HEK293 (cell line): ENCODE data around the gene MFAP3.

Experiments
- CTCF ChIP-seq: fragments of 450-650 bp; formaldehyde crosslinking; IDR thresholded peaks from 2 replicates; pipeline ENCODE4 v1.5.1; 2016; ENCODE audit warnings: missing biosample characterization, missing genetic modification characterization
- IKZF3 ChIP-seq: fragments of 450-650 bp; IDR thresholded peaks from 2 replicates; pipeline ENCODE4 v1.5.0; 2018; ENCODE audit warnings: missing biosample characterization, mild to moderate bottlenecking, missing genetic modification characterization, moderate library complexity
- PBX3 ChIP-seq: sonication (generic); formaldehyde crosslinking; IDR thresholded peaks from 2 replicates; pipeline ENCODE4 v1.8.1; 2022; ENCODE audit warnings: mild to moderate bottlenecking, moderate library complexity, missing genetic modification reagents
- REST ChIP-seq: fragments of 450-650 bp; formaldehyde crosslinking; IDR thresholded peaks from 2 replicates; pipeline ENCODE4 v1.5.1; 2016; ENCODE audit warnings: missing biosample characterization, missing genetic modification characterization
- SP2 ChIP-seq: fragments of 450-650 bp; formaldehyde crosslinking; IDR thresholded peaks from 2 replicates; pipeline ENCODE4 v1.5.1; 2016; ENCODE audit warnings: missing biosample characterization, missing genetic modification characterization
- TCF7L2 ChIP-seq: IDR thresholded peaks from 2 replicates; pipeline ENCODE4 v1.6.1; 2011; ENCODE audit warnings: low read depth, mild to moderate bottlenecking, inconsistent platforms, low read length, moderate library complexity, borderline replicate concordance
- ZNF10 ChIP-seq: fragments of 450-650 bp; formaldehyde crosslinking; IDR thresholded peaks from 2 replicates; pipeline ENCODE4 v1.5.1; 2017; ENCODE audit warnings: missing biosample characterization, missing genetic modification characterization
- ZNF660 ChIP-seq: fragments of 450-650 bp; IDR thresholded peaks from 2 replicates; pipeline ENCODE4 v1.5.1; 2018; ENCODE audit warnings: missing biosample characterization, mild to moderate bottlenecking, missing genetic modification characterization
- TF ChIP-seq, protein P1 (sequence below): fragments of 450-650 bp; formaldehyde crosslinking; IDR thresholded peaks from 2 replicates; pipeline ENCODE4 v1.5.1; 2017; ENCODE audit warnings: missing biosample characterization, missing genetic modification characterization
- TF ChIP-seq, protein P2 (sequence below): fragments of 450-650 bp; formaldehyde crosslinking; IDR thresholded peaks from 2 replicates; pipeline ENCODE4 v1.5.1; 2016; ENCODE audit warnings: missing biosample characterization, missing genetic modification characterization, low read depth

DNA sequence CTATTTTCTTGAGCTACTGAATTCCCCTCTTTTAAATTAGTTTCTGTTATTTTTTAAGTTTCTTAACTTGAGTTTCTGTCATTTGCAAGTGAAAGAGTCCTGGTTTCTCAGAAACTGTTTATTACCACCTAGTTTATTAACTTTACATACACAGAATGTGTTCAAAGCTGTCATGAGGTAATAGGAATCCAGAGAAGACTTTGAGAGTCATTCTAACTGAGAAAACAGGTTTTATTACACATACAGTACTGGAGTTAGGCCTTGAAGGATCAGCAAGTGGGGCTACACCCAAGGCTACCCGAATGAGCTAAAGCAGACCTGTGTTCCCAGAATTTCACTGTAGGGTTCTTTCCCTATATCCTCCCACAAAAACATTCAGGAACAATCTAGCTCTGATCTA is 33.1 kb upstream of the MFAP3 start:
- no peak for TF ChIP-seq CTCF
- no peak for TF ChIP-seq TCF7L2
- no peak for TF ChIP-seq ZNF10
- no peak for TF ChIP-seq ZNF660 (tag by site-specific recombination)
- no peak for TF ChIP-seq REST (tag by site-specific recombination)
- no peak for TF ChIP-seq SP2 (tag by site-specific recombination)
- TF ChIP-seq, protein P1, sequence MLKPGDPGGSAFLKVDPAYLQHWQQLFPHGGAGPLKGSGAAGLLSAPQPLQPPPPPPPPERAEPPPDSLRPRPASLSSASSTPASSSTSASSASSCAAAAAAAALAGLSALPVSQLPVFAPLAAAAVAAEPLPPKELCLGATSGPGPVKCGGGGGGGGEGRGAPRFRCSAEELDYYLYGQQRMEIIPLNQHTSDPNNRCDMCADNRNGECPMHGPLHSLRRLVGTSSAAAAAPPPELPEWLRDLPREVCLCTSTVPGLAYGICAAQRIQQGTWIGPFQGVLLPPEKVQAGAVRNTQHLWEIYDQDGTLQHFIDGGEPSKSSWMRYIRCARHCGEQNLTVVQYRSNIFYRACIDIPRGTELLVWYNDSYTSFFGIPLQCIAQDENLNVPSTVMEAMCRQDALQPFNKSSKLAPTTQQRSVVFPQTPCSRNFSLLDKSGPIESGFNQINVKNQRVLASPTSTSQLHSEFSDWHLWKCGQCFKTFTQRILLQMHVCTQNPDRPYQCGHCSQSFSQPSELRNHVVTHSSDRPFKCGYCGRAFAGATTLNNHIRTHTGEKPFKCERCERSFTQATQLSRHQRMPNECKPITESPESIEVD = no peak
- no peak for TF ChIP-seq PBX3 (CRISPR knock-in tag)
- TF ChIP-seq, protein P2, sequence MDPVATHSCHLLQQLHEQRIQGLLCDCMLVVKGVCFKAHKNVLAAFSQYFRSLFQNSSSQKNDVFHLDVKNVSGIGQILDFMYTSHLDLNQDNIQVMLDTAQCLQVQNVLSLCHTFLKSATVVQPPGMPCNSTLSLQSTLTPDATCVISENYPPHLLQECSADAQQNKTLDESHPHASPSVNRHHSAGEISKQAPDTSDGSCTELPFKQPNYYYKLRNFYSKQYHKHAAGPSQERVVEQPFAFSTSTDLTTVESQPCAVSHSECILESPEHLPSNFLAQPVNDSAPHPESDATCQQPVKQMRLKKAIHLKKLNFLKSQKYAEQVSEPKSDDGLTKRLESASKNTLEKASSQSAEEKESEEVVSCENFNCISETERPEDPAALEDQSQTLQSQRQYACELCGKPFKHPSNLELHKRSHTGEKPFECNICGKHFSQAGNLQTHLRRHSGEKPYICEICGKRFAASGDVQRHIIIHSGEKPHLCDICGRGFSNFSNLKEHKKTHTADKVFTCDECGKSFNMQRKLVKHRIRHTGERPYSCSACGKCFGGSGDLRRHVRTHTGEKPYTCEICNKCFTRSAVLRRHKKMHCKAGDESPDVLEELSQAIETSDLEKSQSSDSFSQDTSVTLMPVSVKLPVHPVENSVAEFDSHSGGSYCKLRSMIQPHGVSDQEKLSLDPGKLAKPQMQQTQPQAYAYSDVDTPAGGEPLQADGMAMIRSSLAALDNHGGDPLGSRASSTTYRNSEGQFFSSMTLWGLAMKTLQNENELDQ (tag by site-specific recombination) = no peak
- TF ChIP-seq IKZF3 (tag by site-specific recombination) = no peak
